Kasumi-1 (cell line): ENCODE data around the gene CDIP1.

Experiments used
- DNase-seq, 2 experiments: peaks; one replicate each; lab custom pipeline; 2025; lab: John Stamatoyannopoulos, UW

Gene CDIP1

GRCh38 chr16:4488499-4488967 lies 50.0 kb downstream of the CDIP1 start:
- DNase-seq, result no peak

- no peak for DNase-seq
These were observed 50.5 kb downstream of the CDIP1 start for GRCh38 chr16:4487955-4488498.

- no peak for DNase-seq
These were observed 52.3 kb downstream of the CDIP1 start for GRCh38 chr16:4486126-4486893.

GRCh38 chr16:4481963-4482362 lies 56.6 kb downstream of the CDIP1 start:
- no peak for DNase-seq

GRCh38 chr16:4481526-4481925 lies 57.0 kb downstream of the CDIP1 start:
- DNase-seq, result no peak

- DNase-seq, result peak; percentile 7 to 34
These were observed 60.6 kb downstream of the CDIP1 start for GRCh38 chr16:4477966-4478365.

- DNase-seq, result peak; percentile 48 to 73
These were observed 62.4 kb downstream of the CDIP1 start, which contains the start of gene HMOX2 for GRCh38 chr16:4475880-4476788. Gene HMOX2, plus strand, starts transcription at chr16:4476398. Its CDS starts 29,127 bp downstream, at chr16:4505525.

- DNase-seq, result peak; percentile 74 to 79
These were observed 64.2 kb downstream of the CDIP1 start, which contains the start of gene NMRAL1 for GRCh38 chr16:4474192-4474961. Gene NMRAL1, minus strand, starts transcription at chr16:4474625. Its CDS starts 493 bp downstream, at chr16:4474132.

GRCh38 chr16:4472880-4473279 lies 65.7 kb downstream of the CDIP1 start:
- DNase-seq, result no peak

GRCh38 chr16:4471869-4472268 lies 66.7 kb downstream of the CDIP1 start:
- no peak for DNase-seq

GRCh38 chr16:4468972-4469371 lies 69.6 kb downstream of the CDIP1 start:
- DNase-seq, result no peak

GRCh38 chr16:4467916-4468315 lies 70.7 kb downstream of the CDIP1 start:
- DNase-seq, result no peak

GRCh38 chr16:4465977-4466779 lies 72.4 kb downstream of the CDIP1 start:
- DNase-seq, result peak; percentile 77 to 90

GRCh38 chr16:4463522-4464163 lies 74.9 kb downstream of the CDIP1 start:
- no peak for DNase-seq

GRCh38 chr16:4461250-4462085 lies 77.1 kb downstream of the CDIP1 start:
- no peak for DNase-seq

- no peak for DNase-seq
These were observed 77.7 kb downstream of the CDIP1 start for GRCh38 chr16:4460936-4461249.
